K562 (cell line): ENCODE measurements around the gene TNIK. TPM values are rescaled to one million over a fixed set of nuclear protein-coding genes. Genes with fewer than 3 reads are reported as not detected.
A peak's percentile ranks its signal among the peaks of the same experiment; 100 is the strongest.
"Not testable (repeated sequence)": the region's sequence is repeated elsewhere in the genome, so short reads cannot be mapped to it uniquely, and the experiment has no call there.

Source experiments
- ATAC-seq: fragments of 200-7000 bp; cut with Tn5 transposase; 3 replicates; pipeline ENCODE4 v1.9.1; 2020; ENCODE audit warnings: moderate library complexity
- BruUV-seq: library from RNA; stranded (reverse); fragments of 400-500 nt; replicated peaks from 2 replicates; lab custom pipeline; 2021; lab: Mats Ljungman, UMichigan
- CTCF ChIA-PET: fragments of 300-600 bp; formaldehyde crosslinking; extraction: SDS; loops from one replicate; lab custom pipeline; 2021; ENCODE audit warnings: low intra/inter-chr PET ratio; lab: Yijun Ruan, JAX
- POLR2A ChIA-PET: fragments of 300-600, 350-650 bp; sonication (Branson Sonifier 250); formaldehyde crosslinking; extraction: SDS; loops from one replicate; lab custom pipeline; 2021; ENCODE audit warnings: antibody characterized with exemption, inconsistent platforms; lab: Yijun Ruan, JAX
- DNase-seq, 4 experiments: peaks; one replicate each; pipeline versions ENCODE4 v3.0.0 to v3.0.0-alpha.2; 2011 to 2018; ENCODE audit warnings: low spot score in 3 of 4, mixed read lengths in 3 of 4; ENCODE audit errors: extremely low read depth in 1 of 4
- FAIRE-seq: peaks from 2 replicates; lab custom pipeline; 2011; peaks lifted over from hg19 to GRCh38; lab: Jason Lieb, UNC
- H2AFZ ChIP-seq: 2 replicates; pipeline ENCODE4 v1.6.0; 2011; ENCODE audit warnings: low read depth, low read length, control low read depth, inconsistent platforms
- H3K27ac ChIP-seq: fragments of 200-600 bp; 3 replicates; pipeline ENCODE4 v1.8.0; 2011; ENCODE audit warnings: low read depth, mild to moderate bottlenecking, control low read depth, inconsistent platforms, low read length, moderate library complexity, mixed read lengths; ENCODE audit errors: extremely low read depth
- H3K27me3 ChIP-seq, 2 experiments: fragments of 300-600 bp in 1 of 2; 2 replicates in 1 of 2; 3 replicates in 1 of 2; pipeline versions ENCODE4 v1.6.0 to v1.8.0; 2011; ENCODE audit warnings: inconsistent platforms in 2 of 2, low read length in 2 of 2, mild to moderate bottlenecking in 1 of 2, mixed read lengths in 1 of 2, moderate library complexity in 1 of 2; ENCODE audit not compliant: control insufficient read depth in 2 of 2, insufficient read depth in 2 of 2
- H3K36me3 ChIP-seq: fragments of 300-600 bp; 3 replicates; pipeline ENCODE4 v1.8.0; 2011; ENCODE audit warnings: mild to moderate bottlenecking, low read length, inconsistent platforms; ENCODE audit not compliant: control insufficient read depth, insufficient read depth
- H3K4me1 ChIP-seq, 2 experiments: fragments of 200-600 bp in 1 of 2; replicated peaks in 1 of 2; 2 replicates in 1 of 2; 3 replicates in 1 of 2; pipeline versions ENCODE4 v1.5.1 to v1.8.0; 2011; ENCODE audit warnings: inconsistent platforms in 2 of 2, low read length in 2 of 2, mild to moderate bottlenecking in 1 of 2, mixed read lengths in 1 of 2, moderate library complexity in 1 of 2; ENCODE audit not compliant: control insufficient read depth in 2 of 2, insufficient read depth in 2 of 2
- H3K4me2 ChIP-seq: 2 replicates; pipeline ENCODE4 v1.6.1; 2011; ENCODE audit warnings: low read length, control low read depth, inconsistent platforms, mixed read lengths; ENCODE audit not compliant: insufficient read depth
- H3K4me3 ChIP-seq: fragments of 200-600 bp; sonication (generic), shearing (Covaris generic); 2 replicates; pipeline ENCODE4 v1.5.1; 2016; ENCODE audit warnings: control low read depth, inconsistent platforms
- H3K79me2 ChIP-seq: fragments of 200-600 bp; 3 replicates; pipeline ENCODE4 v1.8.0; 2011; ENCODE audit warnings: low read length, inconsistent platforms; ENCODE audit not compliant: control insufficient read depth, insufficient read depth
- H3K9ac ChIP-seq, 2 experiments: 2 replicates each; pipeline versions ENCODE4 v1.6.0 to v1.6.1; 2011; ENCODE audit warnings: low read depth in 2 of 2, low read length in 2 of 2, control low read depth in 1 of 2, inconsistent platforms in 1 of 2, mild to moderate bottlenecking in 1 of 2, mixed read lengths in 1 of 2; ENCODE audit not compliant: insufficient read depth in 1 of 2
- H3K9me1 ChIP-seq: one replicate; pipeline ENCODE4 v1.6.0; 2011; ENCODE audit warnings: inconsistent platforms, mild to moderate bottlenecking, low read length, moderate library complexity; ENCODE audit not compliant: control insufficient read depth, insufficient read depth
- H3K9me3 ChIP-seq: replicated peaks from 2 replicates; pipeline ENCODE4 v1.5.1; 2011; ENCODE audit warnings: low read depth, low read length, inconsistent platforms; ENCODE audit not compliant: control insufficient read depth, insufficient read depth
- H4K20me1 ChIP-seq: replicated peaks from 2 replicates; pipeline ENCODE4 v1.6.1; 2011; ENCODE audit warnings: low read length, inconsistent platforms, mixed read lengths; ENCODE audit not compliant: control insufficient read depth, insufficient read depth
- BCOR ChIP-seq: fragments of 450-650 bp; IDR thresholded peaks from 2 replicates; pipeline ENCODE4 v1.6.1; 2016
- C11orf30 ChIP-seq: fragments of 450-650 bp; IDR thresholded peaks from 2 replicates; pipeline ENCODE4 v1.6.1; 2016; ENCODE audit warnings: low read depth, mild to moderate bottlenecking
- MAFG ChIP-seq: fragments of 450-650 bp; conservative IDR thresholded peaks from 2 replicates; pipeline ENCODE4 v1.6.1; 2016; ENCODE audit warnings: missing genetic modification characterization, missing compliant biosample characterization
- NFE2 ChIP-seq: IDR thresholded peaks from 2 replicates; pipeline ENCODE4 v1.6.1; 2014; ENCODE audit warnings: antibody characterized with exemption, low read depth
- ZNF146 ChIP-seq: IDR thresholded peaks from one replicate; pipeline ENCODE4 v1.6.1; 2018; ENCODE audit warnings: missing compliant biosample characterization; ENCODE audit not compliant: unreplicated experiment
- ZNF316 ChIP-seq: fragments of 450-650 bp; IDR thresholded peaks from 2 replicates; pipeline ENCODE4 v1.6.1; 2016
- WGBS: fragments of 100-300 bp; shearing (Covaris generic); methylation state at CpG from one replicate; pipeline ENCODE4 v1.1.6; 2016; ENCODE audit warnings: low coverage, mixed read lengths; ENCODE audit not compliant: insufficient coverage; ENCODE audit errors: missing lambda C conversion rate; 5-methylcytosine and 5-hydroxymethylcytosine counted together
- in situ Hi-C: fragments of 300-500 bp; cut with MboI; formaldehyde crosslinking; loops from 4 replicates; pipeline ENCODE4 v1.15.0; 2018; ENCODE audit warnings: inconsistent platforms, mixed read lengths
- intact Hi-C: fragments of 100-400 bp; cut with micrococcal nuclease; formaldehyde crosslinking; loops from 2 replicates; pipeline ENCODE4 v1.14.2; 2022
- polyA plus RNA-seq, 8 experiments: library from polyadenylated mRNA; depleted of rRNA in 4 of 8; stranded (reverse) in 5 of 8; unstranded in 3 of 8; fragments of >200 nt; fragmentation: Nextera tagmentation in 2 of 8; fragmentation: Illumina TruSeq in 1 of 8; extraction: Ambion mirVana in 2 of 8; extraction: Trizol in 1 of 8; gene quantifications; 2 replicates each; pipeline versions ENCODE4 v1.2.1 to v1.2.3, GENCODE V29; 2011 to 2014; ENCODE audit warnings: inconsistent platforms in 1 of 8, missing spikeins in 1 of 8
- total RNA-seq, 7 experiments: library from RNA; depleted of rRNA in 6 of 7; stranded (reverse); fragments of >200 nt in 6 of 7; fragmentation: Illumina TruSeq in 2 of 7; extraction: Trizol in 2 of 7; gene quantifications; 2 replicates each; pipeline versions ENCODE4 v1.2.1 to v1.2.3, GENCODE V29; 2011 to 2021; ENCODE audit warnings: low replicate concordance in 1 of 7
- TF ChIP-seq, protein P1 (sequence below), 2 experiments: fragments of 450-650 bp; IDR thresholded peaks; 2 replicates each; pipeline ENCODE4 v1.6.1; 2018; ENCODE audit warnings: mild to moderate bottlenecking in 2 of 2, low read depth in 1 of 2; ENCODE audit not compliant: partially characterized antibody in 2 of 2

The TNIK gene
- total and polyA plus RNA-seq, 9 of the 15 experiments (the other 6 are each of a cell fraction or from before 2014, with no cell fraction given): 6.6 to 39.0 (median 24.7) TPM

DNA sequence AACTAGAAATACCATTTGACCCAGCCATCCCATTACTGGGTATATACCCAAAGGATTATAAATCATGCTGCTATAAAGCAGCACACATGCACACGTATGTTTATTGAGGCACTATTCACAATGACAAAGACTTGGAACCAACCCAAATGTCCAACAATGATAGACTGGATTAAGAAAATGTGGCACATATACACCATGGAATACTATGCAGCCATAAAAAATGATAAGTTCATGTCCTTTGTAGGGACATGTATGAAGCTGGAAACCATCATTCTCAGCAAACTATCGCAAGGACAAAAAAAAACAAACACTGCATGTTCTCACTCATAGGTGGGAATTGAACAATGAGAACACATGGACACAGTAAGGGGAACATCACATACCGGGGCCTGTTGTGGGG lies 340.8 kb downstream of the TNIK start:
- TF ChIP-seq ZNF146 (CRISPR knock-in tag) (peak; percentile 64), BCOR (peak; percentile 53; the same call in 1 of the 2 replicates)
- in situ Hi-C loops, H3K27ac ChIP-seq, intact Hi-C loops, BruUV-seq, H3K9ac ChIP-seq, H3K4me2 ChIP-seq, FAIRE-seq, H3K4me1 ChIP-seq, H3K9me1 ChIP-seq, DNase-seq, ATAC-seq, H3K27me3 ChIP-seq, POLR2A ChIA-PET, H3K79me2 ChIP-seq, H3K9me3 ChIP-seq, H2AFZ ChIP-seq, H4K20me1 ChIP-seq, H3K4me3 ChIP-seq, CTCF ChIA-PET: not testable (repeated sequence)
- 95% methylated on average over 3 of the region's 3 CpGs for WGBS
- H3K36me3 ChIP-seq: peaks cover 40% of the 10 kb centered on the region

DNA sequence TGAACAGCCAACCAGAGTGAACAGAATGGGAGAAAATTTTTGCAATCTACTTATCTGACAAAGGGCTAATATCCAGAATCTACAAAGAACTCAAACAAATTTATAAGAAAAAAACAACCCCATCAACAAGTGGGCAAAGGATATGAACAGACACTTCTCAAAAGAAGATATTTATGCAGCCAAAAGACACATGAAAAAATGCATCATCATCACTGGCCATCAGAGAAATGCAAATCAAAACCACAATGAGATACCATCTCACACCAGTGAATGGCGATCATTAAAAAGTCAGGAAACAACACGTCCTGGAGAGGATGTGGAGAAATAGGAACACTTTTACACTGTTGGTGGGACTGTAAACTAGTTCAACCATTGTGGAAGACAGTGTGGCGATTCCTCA lies 341.2 kb downstream of the TNIK start:
- H3K4me1 ChIP-seq, H3K9ac ChIP-seq, BruUV-seq, FAIRE-seq, H3K9me1 ChIP-seq, H3K4me3 ChIP-seq, CTCF ChIA-PET, H3K27me3 ChIP-seq, DNase-seq, H3K4me2 ChIP-seq, H2AFZ ChIP-seq, intact Hi-C loops, POLR2A ChIA-PET, ATAC-seq, H3K79me2 ChIP-seq, H4K20me1 ChIP-seq, H3K9me3 ChIP-seq, in situ Hi-C loops, H3K27ac ChIP-seq: not testable (repeated sequence)
- peaks cover 42% of the 10 kb centered on the region for H3K36me3 ChIP-seq
- WGBS: 36% methylated on average over 2 of the region's 3 CpGs
- TF ChIP-seq MAFG (tag): peak; percentile 38; the same call in 1 of the 2 replicates
- peak; percentile 31; the same call in 1 of the 2 replicates for TF ChIP-seq C11orf30
- 0 out of 2 replicates have a peak, but pooled peaks have one; percentile 4 for TF ChIP-seq NFE2
- peak; percentile 64 for TF ChIP-seq ZNF316
- TF ChIP-seq, protein P1, sequence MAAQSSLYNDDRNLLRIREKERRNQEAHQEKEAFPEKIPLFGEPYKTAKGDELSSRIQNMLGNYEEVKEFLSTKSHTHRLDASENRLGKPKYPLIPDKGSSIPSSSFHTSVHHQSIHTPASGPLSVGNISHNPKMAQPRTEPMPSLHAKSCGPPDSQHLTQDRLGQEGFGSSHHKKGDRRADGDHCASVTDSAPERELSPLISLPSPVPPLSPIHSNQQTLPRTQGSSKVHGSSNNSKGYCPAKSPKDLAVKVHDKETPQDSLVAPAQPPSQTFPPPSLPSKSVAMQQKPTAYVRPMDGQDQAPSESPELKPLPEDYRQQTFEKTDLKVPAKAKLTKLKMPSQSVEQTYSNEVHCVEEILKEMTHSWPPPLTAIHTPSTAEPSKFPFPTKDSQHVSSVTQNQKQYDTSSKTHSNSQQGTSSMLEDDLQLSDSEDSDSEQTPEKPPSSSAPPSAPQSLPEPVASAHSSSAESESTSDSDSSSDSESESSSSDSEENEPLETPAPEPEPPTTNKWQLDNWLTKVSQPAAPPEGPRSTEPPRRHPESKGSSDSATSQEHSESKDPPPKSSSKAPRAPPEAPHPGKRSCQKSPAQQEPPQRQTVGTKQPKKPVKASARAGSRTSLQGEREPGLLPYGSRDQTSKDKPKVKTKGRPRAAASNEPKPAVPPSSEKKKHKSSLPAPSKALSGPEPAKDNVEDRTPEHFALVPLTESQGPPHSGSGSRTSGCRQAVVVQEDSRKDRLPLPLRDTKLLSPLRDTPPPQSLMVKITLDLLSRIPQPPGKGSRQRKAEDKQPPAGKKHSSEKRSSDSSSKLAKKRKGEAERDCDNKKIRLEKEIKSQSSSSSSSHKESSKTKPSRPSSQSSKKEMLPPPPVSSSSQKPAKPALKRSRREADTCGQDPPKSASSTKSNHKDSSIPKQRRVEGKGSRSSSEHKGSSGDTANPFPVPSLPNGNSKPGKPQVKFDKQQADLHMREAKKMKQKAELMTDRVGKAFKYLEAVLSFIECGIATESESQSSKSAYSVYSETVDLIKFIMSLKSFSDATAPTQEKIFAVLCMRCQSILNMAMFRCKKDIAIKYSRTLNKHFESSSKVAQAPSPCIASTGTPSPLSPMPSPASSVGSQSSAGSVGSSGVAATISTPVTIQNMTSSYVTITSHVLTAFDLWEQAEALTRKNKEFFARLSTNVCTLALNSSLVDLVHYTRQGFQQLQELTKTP (IDR thresholded peaks at IDR 0.05; ENCODE audit: low read depth in 1 of 2, partially characterized antibody in 2 of 2): peak in 1 of 2 experiments; percentile 57
